ENCODE results near the gene OVOL1. TPM values are rescaled to one million over a fixed set of nuclear protein-coding genes. Genes with fewer than 3 reads are reported as not detected.
"Not testable (repeated sequence)": the region's sequence is repeated elsewhere in the genome, so short reads cannot be mapped to it uniquely, and the experiment has no call there.

OVOL1 gene
- total RNA-seq, 2 experiments from 2014 or later, result not detected

DNA sequence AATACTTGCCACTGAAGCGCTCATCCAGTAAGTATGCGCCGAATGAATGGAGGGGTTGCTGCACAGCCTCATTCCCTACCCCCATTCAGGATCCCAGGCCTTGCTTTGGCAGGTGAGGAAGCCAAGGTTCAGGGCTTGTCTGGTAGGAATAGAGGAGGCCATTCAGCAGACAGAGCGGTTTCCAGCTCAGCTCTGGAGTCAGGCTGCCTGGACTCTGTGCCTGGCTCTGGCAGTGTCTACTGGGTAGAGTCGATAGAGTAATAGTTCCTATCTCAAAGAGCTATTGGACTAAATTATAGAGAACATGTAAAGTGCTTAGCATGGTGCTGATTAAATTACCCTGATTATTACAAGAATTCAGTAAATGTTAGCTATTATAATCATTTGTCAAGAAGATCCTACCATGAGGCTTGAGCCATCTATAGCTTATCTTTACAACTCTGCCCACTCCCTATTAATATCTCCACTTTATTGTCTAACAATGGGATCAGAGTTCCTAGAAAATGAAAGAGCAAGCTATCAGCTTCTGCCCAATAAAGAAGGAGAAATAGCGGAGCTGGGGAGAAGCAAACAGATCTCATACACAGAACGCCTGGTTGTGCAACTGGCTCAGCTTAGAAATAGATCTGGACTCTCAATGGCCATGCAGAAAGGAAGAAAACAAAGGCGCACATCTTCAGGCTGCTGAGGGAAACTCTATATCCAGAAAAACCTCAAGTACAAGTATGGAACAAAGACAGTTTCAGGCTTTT lies 40.3 kb downstream of the OVOL1 start:
- no peaks in the 10 kb centered on the region for H3K9me3 Mint-ChIP-seq
- CTCF ChIA-PET, result interaction anchor here (0.7 to 6.1 kb wide), 8 partner anchors 8 to 116 kb away, joined by 3 to 32 read pairs (median 6); partner anchors contain the start of genes AP5B1, KAT5 and MUS81
- intact Hi-C loops (cut with micrococcal nuclease), result no loop called here
- peaks cover 19% of the 10 kb centered on the region for H3K4me1 Mint-ChIP-seq (ENCODE audit: low read depth)
- H3K27ac Mint-ChIP-seq, result no peak overlapping the region
- no peak for DNase-seq
- no peaks in the 10 kb centered on the region for H3K36me3 Mint-ChIP-seq (ENCODE audit: low read depth)
- no peak overlapping the region for H3K4me3 Mint-ChIP-seq
- no peaks in the 10 kb centered on the region for H3K27me3 Mint-ChIP-seq (ENCODE audit: low read depth)

DNA sequence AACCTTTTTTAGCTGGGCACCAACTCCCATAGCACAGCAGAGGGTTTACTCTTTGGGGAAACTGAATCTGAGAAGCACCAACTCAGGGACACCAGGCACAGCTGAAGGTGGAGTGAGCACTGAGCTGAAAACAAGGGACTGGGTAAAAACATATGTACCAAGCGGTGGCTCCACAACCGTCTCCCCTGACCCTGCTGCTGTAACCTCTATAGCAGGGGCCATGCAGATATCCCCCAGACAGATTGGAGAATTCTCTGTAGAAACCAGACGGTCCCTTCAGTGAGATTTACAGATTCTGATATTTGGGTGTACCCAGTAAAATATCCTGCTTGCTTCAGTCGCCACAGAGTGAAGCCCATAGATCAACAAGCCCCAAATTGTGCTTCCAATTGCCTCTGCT lies 42.6 kb downstream of the OVOL1 start:
- intact Hi-C loops (cut with micrococcal nuclease), result no loop called here
- CTCF ChIA-PET, result interaction anchor here (0.6 to 1.0 kb wide), 3 partner anchors 11 to 110 kb away, joined by 3 read pairs; no protein-coding TSS in a partner anchor
- Mint-ChIP-seq H3K4me1 (ENCODE audit: low read depth) (peaks cover 30% of the 10 kb centered on the region), H3K27me3 (ENCODE audit: low read depth) (no peaks in the 10 kb centered on the region), H3K4me3 (no peak overlapping the region), H3K27ac (no peak overlapping the region), H3K9me3 (no peaks in the 10 kb centered on the region), H3K36me3 (ENCODE audit: low read depth) (peaks cover 2% of the 10 kb centered on the region)
- no peak for DNase-seq

DNA sequence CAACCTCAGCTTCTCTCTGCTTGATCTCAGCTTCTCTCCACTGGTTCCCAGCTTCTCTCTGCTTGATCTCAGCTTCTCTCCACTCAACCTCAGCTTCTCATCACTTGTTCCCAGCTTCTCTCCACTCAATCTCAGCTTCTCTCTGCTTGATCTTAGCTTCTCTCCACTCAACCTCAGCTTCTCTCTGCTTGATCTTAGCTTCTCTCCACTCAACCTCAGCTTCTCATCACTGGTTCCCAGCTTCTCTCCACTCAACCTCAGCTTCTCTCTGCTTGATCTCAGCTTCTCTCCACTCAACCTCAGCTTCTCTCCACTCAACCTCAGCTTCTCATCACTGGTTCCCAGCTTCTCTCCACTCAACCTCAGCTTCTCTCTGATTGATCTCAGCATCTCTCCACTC lies 45.4 kb downstream of the OVOL1 start:
- CTCF ChIA-PET, result interaction anchor here (1.0 to 3.5 kb wide), 10 partner anchors 13 to 190 kb away, joined by 3 to 16 read pairs (median 7); partner anchors contain the start of genes KAT5 and MUS81
- intact Hi-C loops (cut with micrococcal nuclease), result not testable (repeated sequence)

DNA sequence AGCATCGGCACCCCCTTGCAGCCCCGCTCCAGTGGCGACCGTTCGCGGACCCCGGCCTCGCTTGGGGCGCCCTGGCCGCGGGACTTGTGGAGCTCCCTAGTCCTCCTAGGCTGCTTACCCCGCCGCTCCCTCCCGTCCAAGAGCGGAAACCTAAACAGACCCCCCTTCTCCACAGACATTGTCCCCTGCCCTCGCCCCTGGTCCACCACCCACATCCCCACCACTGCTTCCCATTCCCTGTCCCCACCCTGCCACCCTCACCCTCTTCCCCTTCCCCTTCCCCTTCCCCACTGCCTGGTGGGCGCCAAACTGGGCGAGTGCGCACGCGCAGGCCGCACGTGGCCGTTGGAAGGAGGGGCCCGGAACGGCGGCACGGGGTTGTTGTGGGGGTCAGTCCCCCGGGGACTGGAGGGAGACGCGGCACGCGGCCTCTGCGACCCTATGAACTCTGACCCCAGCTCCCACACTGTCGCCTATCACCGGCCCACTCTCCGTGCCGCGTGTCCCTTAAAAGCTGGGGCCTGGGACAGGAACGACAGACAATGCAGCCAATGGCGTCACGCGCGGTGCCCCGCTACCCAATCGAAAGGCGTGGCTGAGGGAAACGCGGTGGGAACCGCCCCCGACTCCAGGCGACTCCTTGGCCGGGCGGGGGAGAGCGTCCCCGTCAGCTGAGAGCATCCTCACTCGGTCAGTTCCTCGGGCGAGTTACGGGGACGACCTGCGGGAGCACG lies 46.6 kb downstream of the OVOL1 start, which contains the start of gene SNX32:
Gene SNX32, plus strand, starts transcription at position 667 of the 734 bp plus-strand sequence. CDS start 103 bp downstream, outside the sequence.
- Mint-ChIP-seq H3K36me3 (ENCODE audit: low read depth) (peaks cover 2% of the 10 kb centered on the region), H3K27me3 (ENCODE audit: low read depth) (no peaks in the 10 kb centered on the region), H3K4me3 (no peak within 1 kb of the TSS), H3K9me3 (no peaks in the 10 kb centered on the region), H3K4me1 (ENCODE audit: low read depth) (peaks cover 22% of the 10 kb centered on the region), H3K27ac (no peak within 1 kb of the TSS)
- CTCF ChIA-PET, result interaction anchor here (0.7 to 3.5 kb wide), 10 partner anchors 18 to 422 kb away, joined by 3 to 16 read pairs (median 6); partner anchors contain the start of genes KAT5 and MUS81
- intact Hi-C loops (cut with micrococcal nuclease), result loop anchor here (1.0 kb wide), 2 partner anchors 15 to 25 kb away; partner anchors contain the start of gene CFL1
- peak; percentile 97 for DNase-seq

More for the DNA sequence above, 45.4 kb downstream of the OVOL1 start:
- H3K9me3 Mint-ChIP-seq; H3K27ac Mint-ChIP-seq; H3K27me3 Mint-ChIP-seq (ENCODE audit: low read depth); DNase-seq; H3K36me3 Mint-ChIP-seq (ENCODE audit: low read depth); H3K4me3 Mint-ChIP-seq: not testable (repeated sequence)
- H3K4me1 Mint-ChIP-seq (ENCODE audit: low read depth), result peaks cover 30% of the 10 kb centered on the region

DNA sequence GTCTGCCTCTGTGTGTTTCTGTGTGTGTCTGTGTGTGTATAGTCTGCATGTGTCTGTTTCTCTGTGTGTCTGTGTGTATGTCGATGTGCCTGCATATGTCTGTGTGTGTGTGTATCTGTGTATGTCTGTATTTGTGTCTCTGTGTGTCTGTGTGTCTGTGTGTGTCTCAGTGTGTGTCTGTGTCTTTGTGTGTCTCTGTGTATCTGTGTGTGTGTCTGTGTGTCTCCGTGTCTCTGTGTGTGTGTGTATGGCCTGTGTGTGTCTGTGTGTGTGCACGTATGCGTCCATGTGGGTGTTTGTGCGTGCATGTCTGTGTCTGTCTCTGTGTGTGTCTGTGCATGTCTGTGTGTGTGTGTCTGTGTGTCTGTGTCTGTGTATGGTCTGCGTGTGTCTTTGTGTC lies 47.3 kb downstream of the OVOL1 start:
- intact Hi-C loops (cut with micrococcal nuclease), result no loop called here
- H3K27ac Mint-ChIP-seq, result no peak overlapping the region

DNA sequence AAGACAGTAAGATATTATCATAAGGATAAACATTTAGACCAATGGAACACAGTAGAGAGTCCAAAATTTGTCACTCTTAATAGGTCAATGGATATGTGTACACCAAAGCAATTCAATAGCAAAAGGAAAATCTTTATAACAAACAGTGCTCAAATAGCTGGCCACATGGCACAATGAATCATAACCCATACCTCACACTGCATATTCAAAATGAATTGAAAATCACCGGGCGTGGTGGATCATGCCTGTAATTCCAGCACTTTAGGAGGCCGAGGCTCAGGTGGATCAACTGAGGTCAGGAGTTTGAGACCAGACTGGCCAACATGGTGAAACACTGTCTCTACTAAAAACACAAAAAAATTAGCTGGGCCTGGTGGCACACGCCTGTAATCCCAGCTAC lies 55.3 kb downstream of the OVOL1 start:
- H3K9me3 Mint-ChIP-seq, result no peaks in the 10 kb centered on the region
- H3K27ac Mint-ChIP-seq, result no peak overlapping the region
- H3K27me3 Mint-ChIP-seq (ENCODE audit: low read depth), result no peaks in the 10 kb centered on the region
- H3K4me3 Mint-ChIP-seq, result no peak overlapping the region
- no peak for DNase-seq
- no peaks in the 10 kb centered on the region for H3K4me1 Mint-ChIP-seq (ENCODE audit: low read depth)
- H3K36me3 Mint-ChIP-seq (ENCODE audit: low read depth), result no peaks in the 10 kb centered on the region
- CTCF ChIA-PET, result no interaction called here
- intact Hi-C loops (cut with micrococcal nuclease), result no loop called here

More for the DNA sequence above, 47.3 kb downstream of the OVOL1 start:
- CTCF ChIA-PET, result interaction anchor here (0.7 to 3.5 kb wide), 5 partner anchors 18 to 422 kb away, joined by 5 to 16 read pairs (median 9); partner anchors contain the start of gene KAT5
- Mint-ChIP-seq H3K4me3 (no peak overlapping the region), H3K4me1 (ENCODE audit: low read depth) (peaks cover 20% of the 10 kb centered on the region), H3K27me3 (ENCODE audit: low read depth) (no peaks in the 10 kb centered on the region), H3K36me3 (ENCODE audit: low read depth) (peaks cover 2% of the 10 kb centered on the region), H3K9me3 (no peaks in the 10 kb centered on the region)
- DNase-seq, result no peak

DNA sequence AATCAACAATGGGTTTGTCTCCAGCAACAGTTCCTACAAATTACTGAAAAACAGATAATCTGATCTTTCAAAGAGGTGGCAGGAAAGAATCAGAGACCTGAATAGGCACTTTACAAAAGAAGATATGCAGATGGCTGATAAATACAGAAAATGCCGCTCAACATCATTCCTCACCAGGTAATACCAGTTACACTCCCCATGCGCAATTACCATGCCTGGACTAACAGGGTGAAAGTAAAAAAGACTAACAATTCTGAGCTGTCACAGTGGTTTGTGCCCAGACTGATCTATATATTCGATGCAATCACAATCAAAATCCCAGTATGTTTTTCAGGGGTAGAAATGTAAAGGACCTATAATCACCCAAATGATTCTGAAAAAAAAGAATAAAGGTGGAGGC lies 56.9 kb downstream of the OVOL1 start:
- CTCF ChIA-PET, result interaction anchor here (0.6 to 0.9 kb wide), 3 partner anchors 59 to 150 kb away, joined by 3 read pairs; no protein-coding TSS in a partner anchor
- no peaks in the 10 kb centered on the region for H3K4me1 Mint-ChIP-seq (ENCODE audit: low read depth)
- no peak overlapping the region for H3K27ac Mint-ChIP-seq
- no peak overlapping the region for H3K4me3 Mint-ChIP-seq
- no peaks in the 10 kb centered on the region for H3K36me3 Mint-ChIP-seq (ENCODE audit: low read depth)
- no peaks in the 10 kb centered on the region for H3K9me3 Mint-ChIP-seq
- intact Hi-C loops (cut with micrococcal nuclease), result no loop called here
- no peaks in the 10 kb centered on the region for H3K27me3 Mint-ChIP-seq (ENCODE audit: low read depth)
- no peak for DNase-seq

DNA sequence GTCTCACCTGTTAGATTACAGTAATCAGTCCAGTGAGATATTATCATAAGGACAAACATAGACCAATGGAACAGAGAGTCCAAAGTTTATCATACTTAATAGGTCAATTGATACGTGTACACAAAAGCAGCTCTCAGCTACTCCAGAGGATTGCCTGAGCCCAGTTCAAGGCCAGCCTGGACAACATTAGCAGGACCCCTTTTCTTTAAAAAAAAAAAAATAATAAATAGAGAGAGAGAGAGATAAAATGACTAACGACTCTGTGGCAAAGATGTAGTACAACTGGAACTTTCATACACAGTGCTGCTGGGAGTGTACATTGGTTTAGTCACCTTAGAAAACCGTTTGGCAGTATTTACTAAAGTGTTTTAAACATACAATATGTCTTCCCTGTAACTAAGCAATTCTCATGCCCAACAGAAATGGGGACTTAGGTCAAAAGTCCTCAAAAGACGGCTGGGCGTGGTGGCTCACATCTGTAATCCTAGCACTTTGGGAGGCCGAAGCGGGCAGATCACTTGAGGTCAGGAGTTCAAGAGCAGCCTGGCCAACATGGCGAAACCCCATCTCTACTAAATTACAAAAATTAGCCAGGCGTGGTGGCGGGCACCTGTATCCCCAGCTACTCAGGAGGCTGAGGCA lies 57.5 kb downstream of the OVOL1 start:
- CTCF ChIA-PET, result interaction anchor here (0.6 kb wide), 2 partner anchors 60 to 150 kb away, joined by 3 read pairs; no protein-coding TSS in a partner anchor
- no peak for DNase-seq
- Mint-ChIP-seq H3K4me1 (ENCODE audit: low read depth) (no peaks in the 10 kb centered on the region), H3K27me3 (ENCODE audit: low read depth) (no peaks in the 10 kb centered on the region), H3K9me3 (no peaks in the 10 kb centered on the region), H3K27ac (no peak overlapping the region), H3K4me3 (no peak overlapping the region), H3K36me3 (ENCODE audit: low read depth) (no peaks in the 10 kb centered on the region)
- intact Hi-C loops (cut with micrococcal nuclease), result no loop called here

Other genes starting within 250 kb of the OVOL1 start
- gene LTBP3, start 228.7 kb upstream of the OVOL1 start, total RNA-seq, result 10 to 100 TPM; 39.7 to 45.7 TPM
- gene ZNRD2, start 216.6 kb upstream of the OVOL1 start, total RNA-seq, result 10 to 100 TPM; 41.4 to 42.5 TPM
- gene FAM89B, start 214.5 kb upstream of the OVOL1 start, total RNA-seq, result 10 to 100 TPM; 12.4 to 12.8 TPM
- gene EHBP1L1, start 211.0 kb upstream of the OVOL1 start, total RNA-seq, result 10 to 100 TPM; 51.9 to 54.6 TPM
- under 1 TPM in 1 of 2 experiments, not detected in 1; 0.35 TPM for gene KCNK7, start 191.3 kb upstream of the OVOL1 start, total RNA-seq
- gene MAP3K11, start 172.8 kb upstream of the OVOL1 start, total RNA-seq, result 10 to 100 TPM; 28.9 to 32.7 TPM
- gene PCNX3, start 171.3 kb upstream of the OVOL1 start, total RNA-seq, result 10 to 100 TPM; 21.6 to 24.7 TPM
- 100 to 1,000 TPM; 146 to 150 TPM for gene SIPA1, start 149.0 kb upstream of the OVOL1 start, total RNA-seq
- 10 to 100 TPM; 66.9 to 68.5 TPM for gene RELA, start 124.1 kb upstream of the OVOL1 start, total RNA-seq
- gene KAT5, start 74.8 kb upstream of the OVOL1 start, total RNA-seq, result 10 to 100 TPM; 60.1 to 67.1 TPM
- 10 to 100 TPM; 95.6 to 97.8 TPM for gene RNASEH2C, start 66.3 kb upstream of the OVOL1 start, total RNA-seq
- 1 to 10 TPM; 6.2 to 6.3 TPM for gene AP5B1, start 6.1 kb upstream of the OVOL1 start, total RNA-seq
- gene SNX32, start 46.9 kb downstream of the OVOL1 start, total RNA-seq, result 1 to 10 TPM; 1.5 to 2.0 TPM
- 1,000 to 10,000 TPM; 1,043 to 1,085 TPM for gene CFL1, start 71.1 kb downstream of the OVOL1 start, total RNA-seq
- gene MUS81, start 73.4 kb downstream of the OVOL1 start, total RNA-seq, result 10 to 100 TPM; 51.4 to 54.7 TPM
- 10 to 100 TPM; 10.1 to 11.5 TPM for gene EFEMP2, start 85.7 kb downstream of the OVOL1 start, total RNA-seq
- under 1 TPM; 0.91 to 0.95 TPM for gene CTSW, start 92.8 kb downstream of the OVOL1 start, total RNA-seq
- 10 to 100 TPM; 83.1 to 86.6 TPM for gene FIBP, start 101.4 kb downstream of the OVOL1 start, total RNA-seq
- 10 to 100 TPM; 27.6 to 29.0 TPM for gene CCDC85B, start 103.6 kb downstream of the OVOL1 start, total RNA-seq
- 1 to 10 TPM; 8.2 TPM for gene FOSL1, start 113.3 kb downstream of the OVOL1 start, total RNA-seq
- gene C11orf68, start 132.0 kb downstream of the OVOL1 start, total RNA-seq, result 10 to 100 TPM; 20.0 to 21.9 TPM
- gene DRAP1, start 132.4 kb downstream of the OVOL1 start, total RNA-seq, result 100 to 1,000 TPM; 117 to 134 TPM
- not detected for gene TSGA10IP, start 158.4 kb downstream of the OVOL1 start, total RNA-seq
- gene SART1, start 174.7 kb downstream of the OVOL1 start, total RNA-seq, result 10 to 100 TPM; 50.1 to 59.9 TPM
- gene EIF1AD, start 215.1 kb downstream of the OVOL1 start, total RNA-seq, result 10 to 100 TPM; 31.2 to 31.7 TPM
- gene BANF1, start 215.4 kb downstream of the OVOL1 start, total RNA-seq, result 100 to 1,000 TPM; 347 to 369 TPM
- not detected for gene CST6, start 224.9 kb downstream of the OVOL1 start, total RNA-seq
- gene CATSPER1, start 239.4 kb downstream of the OVOL1 start, total RNA-seq, result not detected

Measured in activated naive CD4-positive, alpha-beta T cell treated with anti-CD3 and anti-CD28 coated beads for 36 hours (primary cell).